Islet precursor cell (in vitro differentiated cells): ENCODE data around the gene ULK4.
"Not testable (repeated sequence)": the region's sequence is repeated elsewhere in the genome, so short reads cannot be mapped to it uniquely, and the experiment has no call there.

Experiments used
- DNase-seq: peaks from one replicate; pipeline ENCODE4 v3.0.0-alpha.2; 2018

ULK4 gene

GRCh38 chr3:41290306-41290705 lies 671.6 kb downstream of the ULK4 start:
- no peak for DNase-seq

- no peak for DNase-seq
These were observed 673.1 kb downstream of the ULK4 start for GRCh38 chr3:41288785-41289184.

GRCh38 chr3:41286305-41286704 lies 675.6 kb downstream of the ULK4 start:
- DNase-seq = no peak

- not testable (repeated sequence) for DNase-seq
These were observed 677.0 kb downstream of the ULK4 start for GRCh38 chr3:41284934-41285333.

- DNase-seq = no peak
These were observed 684.0 kb downstream of the ULK4 start for GRCh38 chr3:41277790-41278465.

DNA sequence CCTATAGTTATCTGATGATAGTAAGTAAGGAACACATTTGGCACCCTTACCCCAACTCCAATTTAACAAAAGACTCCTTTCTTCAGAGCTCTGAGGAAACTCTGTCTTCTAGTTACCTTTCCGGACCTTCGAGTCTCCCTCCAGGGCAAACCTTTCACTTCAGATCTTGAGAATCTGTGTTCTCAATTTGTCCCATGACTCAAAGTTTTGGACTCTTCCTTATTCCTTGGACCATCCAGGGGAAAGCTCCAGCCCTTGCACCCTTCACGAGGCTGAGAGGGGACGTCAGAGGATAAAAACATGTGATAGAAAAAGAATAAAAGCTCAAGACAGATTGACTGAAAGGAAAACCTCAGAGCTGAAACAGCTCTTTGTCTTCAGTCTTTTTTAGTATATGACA lies 685.7 kb downstream of the ULK4 start:
- DNase-seq = no peak

- peak; percentile 73 for DNase-seq
These were observed 686.8 kb downstream of the ULK4 start for GRCh38 chr3:41274944-41275668.

DNA sequence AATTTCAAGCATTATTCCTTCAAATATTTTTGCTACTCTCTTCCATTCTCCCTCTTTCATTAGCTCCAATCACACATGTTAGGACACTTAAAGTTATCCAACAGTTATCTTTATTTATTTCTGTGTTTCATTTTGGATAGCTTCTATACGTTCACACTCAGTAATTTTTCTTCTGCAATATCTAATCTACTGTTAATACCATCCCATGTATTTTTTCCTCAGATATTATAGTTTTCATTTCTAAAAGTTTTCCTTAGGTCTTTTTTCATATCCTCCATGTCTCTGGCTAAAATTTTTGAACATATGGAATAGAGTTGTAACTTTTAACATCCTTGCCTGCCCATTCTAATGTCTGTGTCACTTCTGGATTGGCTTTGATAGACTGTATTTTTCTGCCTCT lies 689.2 kb downstream of the ULK4 start:
- no peak for DNase-seq

- DNase-seq = no peak
These were observed 693.8 kb downstream of the ULK4 start for GRCh38 chr3:41267975-41268640.

DNA sequence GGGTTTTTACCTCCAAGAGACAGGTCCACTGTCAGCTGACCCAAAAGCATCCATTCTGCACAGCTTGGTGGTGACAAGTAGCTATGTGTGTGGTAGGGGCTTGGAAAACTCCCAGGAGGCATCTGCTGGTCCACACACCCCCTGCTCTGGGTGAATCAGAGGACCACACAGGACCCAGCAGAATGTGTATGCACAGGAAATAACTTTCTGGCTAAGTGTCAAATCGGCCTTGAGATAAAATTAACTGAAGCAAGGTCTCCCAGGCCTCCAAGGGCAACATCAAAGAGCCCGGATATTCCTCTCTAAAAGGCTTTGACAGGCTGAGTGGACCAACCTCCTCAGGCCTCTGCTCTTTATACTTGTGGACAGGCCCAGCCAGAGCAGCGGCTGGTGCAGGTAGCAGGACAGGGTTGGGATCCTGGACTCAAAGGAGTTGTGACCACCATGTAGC lies 696.1 kb downstream of the ULK4 start:
- DNase-seq = no peak

DNA sequence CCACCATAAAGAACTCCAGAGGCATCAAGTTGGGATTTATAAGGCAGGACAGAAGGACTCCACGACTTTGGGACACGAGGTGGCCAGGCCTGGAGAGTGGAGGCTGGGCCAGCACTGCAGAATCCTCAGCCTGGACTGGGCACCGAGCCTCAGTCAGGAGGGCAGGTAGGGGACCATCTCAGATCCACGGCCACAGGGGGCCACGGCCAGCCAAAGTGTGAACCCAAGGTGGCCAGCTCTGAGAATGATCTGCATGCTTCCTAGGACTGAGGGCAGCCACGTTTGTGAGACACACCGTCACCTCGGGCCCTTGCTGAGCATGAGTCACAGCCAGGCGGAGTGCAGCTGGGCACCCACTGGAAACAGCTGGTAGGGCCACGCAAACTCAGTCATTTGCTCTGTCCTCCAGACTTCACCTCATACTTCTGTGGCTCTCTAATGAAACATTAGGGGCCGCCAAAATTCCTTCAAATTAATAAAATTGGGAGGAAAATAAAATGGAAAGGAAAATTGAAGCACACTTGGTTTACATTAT lies 696.8 kb downstream of the ULK4 start:
- DNase-seq = no peak

DNA sequence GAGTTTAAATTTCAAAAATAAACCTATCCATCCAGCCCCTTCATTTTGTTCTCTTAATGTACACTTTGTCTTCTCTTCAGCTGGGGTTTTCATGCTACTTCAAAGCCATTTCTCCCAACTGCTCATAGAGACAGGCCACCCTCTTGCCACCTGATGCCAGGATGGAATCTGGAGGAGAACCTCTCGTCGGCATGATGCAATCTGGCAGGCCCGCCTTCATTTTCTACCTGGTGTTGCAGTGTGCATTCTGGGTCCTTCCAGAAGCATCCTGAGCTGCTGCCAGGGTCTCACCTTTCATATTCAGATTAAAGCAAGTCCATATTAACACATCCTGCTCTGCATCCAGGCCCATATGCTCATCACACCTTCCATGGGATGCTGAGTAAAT lies 701.8 kb downstream of the ULK4 start:
- DNase-seq = no peak

GRCh38 chr3:41259449-41260062 lies 702.3 kb downstream of the ULK4 start:
- no peak for DNase-seq

DNA sequence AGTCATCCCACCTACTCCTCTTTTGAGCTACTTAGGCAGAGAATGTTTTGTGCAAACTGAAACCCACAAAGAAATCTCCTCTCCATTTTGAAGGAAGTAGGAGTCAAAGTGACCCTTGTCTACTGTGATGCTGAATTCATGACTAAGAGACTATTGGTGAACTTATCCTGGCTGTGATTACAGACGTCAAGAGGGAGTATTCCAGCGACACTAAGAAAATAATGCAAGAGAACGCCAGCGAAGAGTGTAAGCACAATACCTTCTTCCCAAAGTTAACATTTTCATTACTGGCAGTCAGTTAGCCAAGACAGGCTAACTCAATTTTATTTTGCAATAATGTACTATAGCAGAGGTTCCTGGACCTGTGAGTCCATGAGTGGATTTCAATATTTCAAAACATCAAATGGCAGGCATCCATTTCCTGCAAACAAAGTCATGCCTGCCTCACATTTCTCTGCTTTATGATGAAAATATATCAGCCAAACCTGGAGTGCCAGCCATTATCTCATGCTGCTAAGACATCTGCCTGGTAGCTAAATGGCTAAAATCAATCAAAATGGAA lies 703.6 kb downstream of the ULK4 start:
- no peak for DNase-seq

- DNase-seq = no peak
These were observed 710.3 kb downstream of the ULK4 start for GRCh38 chr3:41251593-41251992.

DNA sequence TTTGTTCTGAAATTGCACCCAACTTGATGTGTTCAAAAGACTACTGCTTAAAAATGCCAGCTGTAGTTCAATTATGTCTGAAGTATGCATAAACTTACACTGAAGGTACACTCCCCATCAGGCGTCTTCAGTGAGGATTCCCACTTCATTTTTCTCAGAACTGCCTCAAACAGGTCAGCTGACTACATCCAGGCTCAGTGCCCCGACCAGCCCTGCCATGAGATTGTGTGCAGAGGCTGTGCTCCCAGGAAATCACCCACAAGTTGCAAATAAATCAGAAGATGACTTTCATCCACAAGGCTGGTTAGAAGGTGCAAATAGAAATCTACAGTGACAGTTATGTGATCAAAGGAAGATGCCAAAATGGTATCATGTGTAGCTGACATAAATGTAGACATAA lies 711.1 kb downstream of the ULK4 start:
- DNase-seq = no peak

GRCh38 chr3:41249318-41249717 lies 712.6 kb downstream of the ULK4 start:
- no peak for DNase-seq

DNA sequence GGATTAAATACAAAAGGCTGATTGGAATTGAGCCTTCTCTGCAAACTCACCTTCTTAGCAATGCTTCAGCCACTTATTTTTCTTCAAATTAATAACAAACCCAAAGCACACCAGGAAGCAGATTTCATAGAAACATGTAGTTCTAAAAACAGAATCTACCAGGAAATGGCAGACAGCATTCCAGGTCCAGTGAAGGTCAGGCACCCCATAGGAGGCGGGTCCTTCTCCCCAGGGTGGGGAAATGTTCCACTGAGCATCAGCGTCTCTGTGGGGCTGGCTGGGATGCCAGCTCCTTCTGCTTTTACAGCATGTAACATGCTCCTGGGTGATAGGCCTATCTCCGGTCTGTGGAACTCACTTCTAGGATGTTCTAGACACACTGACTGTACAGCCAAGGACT lies 713.4 kb downstream of the ULK4 start:
- no peak for DNase-seq

DNA sequence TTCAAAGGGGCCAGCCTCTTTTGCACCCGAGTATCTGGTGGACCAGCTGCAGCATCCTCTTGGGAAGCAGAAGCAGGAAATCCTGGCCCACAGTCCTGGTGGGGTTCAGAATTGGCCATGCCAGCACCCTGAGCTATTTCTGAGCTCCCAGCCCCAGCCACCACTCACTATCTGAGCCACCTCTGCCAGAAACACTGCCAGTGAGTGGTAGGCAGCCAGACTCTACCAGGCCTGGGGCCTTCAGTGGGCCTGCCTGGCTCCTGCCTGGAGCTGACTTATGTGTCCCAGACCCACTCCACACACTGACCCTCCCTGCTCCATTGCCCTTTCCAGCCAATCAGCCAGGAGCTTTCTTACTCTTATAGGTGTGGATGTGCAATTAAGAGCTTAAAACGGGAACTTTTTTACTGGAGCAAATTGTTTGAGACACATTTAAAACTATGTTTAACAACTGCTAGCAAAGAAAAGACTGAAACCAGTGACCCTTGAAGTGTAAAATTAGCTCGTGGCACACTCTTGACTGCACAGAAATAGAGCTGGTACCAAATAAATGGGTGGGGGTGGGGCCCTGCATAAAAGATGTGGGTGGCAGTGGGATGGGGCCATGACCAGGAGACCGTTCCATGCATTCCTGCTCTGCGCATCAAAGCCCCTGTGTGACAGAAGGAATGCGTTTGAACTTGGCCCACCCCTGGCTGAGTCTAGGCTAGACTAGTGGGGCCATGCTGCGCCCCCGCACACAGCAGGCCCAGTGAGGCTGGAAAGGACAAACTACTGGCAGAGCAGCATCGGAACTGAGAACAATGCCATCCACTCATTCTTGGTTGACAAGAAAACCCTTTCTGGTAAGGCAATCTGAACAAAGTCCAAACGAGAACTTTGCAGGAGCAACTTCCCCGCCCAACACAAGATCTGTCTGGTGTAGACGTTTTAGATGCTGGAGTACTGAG lies 714.6 kb downstream of the ULK4 start:
- no peak for DNase-seq

- no peak for DNase-seq
These were observed 717.1 kb downstream of the ULK4 start for GRCh38 chr3:41244620-41245336.

DNA sequence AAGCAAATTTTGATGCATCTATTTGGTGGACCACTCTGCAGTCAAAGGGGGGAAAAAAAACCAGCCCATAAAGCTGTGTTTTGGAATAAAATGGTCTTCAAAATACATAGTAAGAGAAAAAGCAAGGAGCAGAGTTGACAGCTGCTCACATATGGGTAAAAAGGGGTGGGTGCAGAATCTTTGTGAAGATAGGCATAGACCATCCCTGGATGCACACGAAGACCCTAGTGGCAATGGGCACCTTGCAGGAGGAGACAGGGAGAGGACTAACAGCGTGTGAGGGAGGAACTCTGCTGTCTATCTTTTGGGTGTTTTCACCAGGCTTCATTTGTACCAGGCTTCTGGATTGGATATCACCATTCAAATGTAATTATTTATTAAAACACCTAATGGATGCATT lies 718.7 kb downstream of the ULK4 start:
- no peak for DNase-seq
